Measurements from ENCODE around the gene SPOUT1.
A peak's percentile ranks its signal among the peaks of the same experiment; 100 is the strongest.
"Not testable (repeated sequence)": the region's sequence is repeated elsewhere in the genome, so short reads cannot be mapped to it uniquely, and the experiment has no call there.

Gene SPOUT1

DNA sequence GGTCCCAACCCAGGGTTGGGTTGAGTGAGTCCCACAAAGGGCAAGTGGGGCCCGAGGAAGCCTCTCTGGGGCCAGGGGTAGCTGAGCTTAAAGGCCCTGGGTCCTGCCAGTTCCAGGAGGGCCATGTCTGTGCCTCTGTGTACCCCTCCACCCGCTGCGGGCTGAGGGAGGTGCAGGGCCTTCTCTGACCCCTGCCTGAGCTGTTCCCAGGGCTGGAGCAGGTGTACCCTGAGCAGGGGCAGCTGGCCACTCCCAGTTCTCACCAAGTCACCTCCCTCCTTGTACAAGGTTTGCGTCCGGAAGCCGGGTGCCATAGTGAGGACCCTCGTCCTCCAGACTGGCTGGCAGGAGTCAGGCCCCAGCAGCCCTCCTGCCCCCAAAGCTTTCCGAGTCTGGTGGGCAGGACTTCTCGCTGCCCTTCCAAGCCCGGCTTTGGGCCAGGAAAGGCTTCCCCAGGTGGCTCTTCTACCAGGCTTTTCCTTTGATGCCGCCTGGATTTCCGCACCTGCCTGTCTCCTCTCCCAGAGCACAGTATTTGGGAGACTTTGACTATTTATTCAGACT is 20.5 kb downstream of the SPOUT1 start:
- no peak overlapping the region for H3K27ac Mint-ChIP-seq
- no peak overlapping the region for H3K4me3 Mint-ChIP-seq
- peaks cover 8% of the 10 kb centered on the region for H3K36me3 Mint-ChIP-seq (ENCODE audit: low read depth)
- no peak for DNase-seq (ENCODE audit: low spot score)
- H3K4me1 Mint-ChIP-seq (ENCODE audit: low read depth), result no peaks in the 10 kb centered on the region
- H3K9me3 Mint-ChIP-seq, result no peaks in the 10 kb centered on the region
- H3K27me3 Mint-ChIP-seq (ENCODE audit: low read depth), result no peaks in the 10 kb centered on the region

DNA sequence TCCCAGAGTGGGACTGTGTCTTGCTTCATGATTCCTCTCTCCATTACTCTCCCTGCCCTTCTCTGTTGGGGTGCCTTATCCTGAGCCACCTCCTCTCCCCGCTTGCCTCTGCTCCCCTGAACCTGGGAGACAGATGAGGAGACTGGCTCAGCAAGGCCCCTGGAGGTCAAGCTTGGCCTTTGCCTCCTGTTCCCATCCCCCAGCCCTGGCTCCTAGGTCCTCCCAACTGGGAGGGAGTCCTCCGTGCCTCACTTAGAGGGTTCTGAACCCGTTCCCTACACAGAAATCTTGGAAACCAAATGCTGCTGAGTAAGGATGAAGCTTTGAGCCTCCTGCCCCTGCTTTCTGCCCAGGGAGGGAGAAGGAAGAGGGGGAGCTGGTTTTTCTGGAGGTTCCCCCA is 21.1 kb downstream of the SPOUT1 start:
- no peaks in the 10 kb centered on the region for H3K4me1 Mint-ChIP-seq (ENCODE audit: low read depth)
- H3K4me3 Mint-ChIP-seq, result no peak overlapping the region
- H3K9me3 Mint-ChIP-seq, result no peaks in the 10 kb centered on the region
- H3K27ac Mint-ChIP-seq, result no peak overlapping the region
- H3K36me3 Mint-ChIP-seq (ENCODE audit: low read depth), result peaks cover 8% of the 10 kb centered on the region
- H3K27me3 Mint-ChIP-seq (ENCODE audit: low read depth), result no peaks in the 10 kb centered on the region
- DNase-seq (ENCODE audit: low spot score), result no peak

DNA sequence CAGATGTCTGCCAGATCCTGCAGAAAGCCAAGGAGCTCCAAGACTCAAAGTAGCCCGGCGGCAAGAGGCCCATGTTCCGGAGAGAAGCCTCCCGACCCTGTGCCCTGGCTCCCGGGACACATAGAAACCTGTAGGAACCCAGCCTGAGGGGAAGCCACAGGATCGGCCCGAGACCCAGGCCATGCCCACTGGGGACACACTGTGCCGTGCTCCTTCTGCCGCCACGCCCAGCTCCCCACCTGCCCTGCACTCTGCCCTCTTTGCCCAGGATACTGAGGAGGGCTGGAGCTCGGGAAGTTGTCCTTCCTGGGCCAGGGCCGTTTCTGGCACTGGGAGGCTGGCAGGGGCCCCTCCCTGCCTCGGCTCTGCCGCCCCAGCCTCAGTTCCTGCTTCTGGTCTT is 21.8 kb downstream of the SPOUT1 start:
- no peak for DNase-seq (ENCODE audit: low spot score)
- Mint-ChIP-seq H3K36me3 (ENCODE audit: low read depth) (peaks cover 13% of the 10 kb centered on the region), H3K9me3 (no peaks in the 10 kb centered on the region), H3K4me1 (ENCODE audit: low read depth) (no peaks in the 10 kb centered on the region), H3K4me3 (no peak overlapping the region), H3K27ac (no peak overlapping the region), H3K27me3 (ENCODE audit: low read depth) (no peaks in the 10 kb centered on the region)

DNA sequence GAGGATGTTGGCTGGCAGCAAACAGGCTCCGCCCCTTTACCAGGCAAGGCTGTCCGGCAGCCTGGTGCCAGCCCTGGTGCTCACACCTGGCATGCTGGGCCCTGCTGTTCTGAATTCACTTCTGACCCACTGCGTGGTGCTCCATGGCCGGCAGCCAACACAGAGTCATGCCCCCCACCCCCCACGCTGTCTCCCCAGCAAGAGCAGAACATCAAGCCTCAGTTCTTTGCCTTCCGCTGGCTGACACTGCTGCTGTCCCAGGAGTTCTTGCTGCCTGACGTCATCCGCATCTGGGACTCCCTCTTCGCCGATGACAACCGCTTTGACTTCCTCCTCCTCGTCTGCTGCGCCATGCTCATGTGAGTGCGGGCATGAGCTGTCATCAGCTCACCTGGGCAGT is 23.9 kb downstream of the SPOUT1 start:
- no peak overlapping the region for H3K4me3 Mint-ChIP-seq
- no peaks in the 10 kb centered on the region for H3K4me1 Mint-ChIP-seq (ENCODE audit: low read depth)
- no peak for DNase-seq (ENCODE audit: low spot score)
- H3K27me3 Mint-ChIP-seq (ENCODE audit: low read depth), result no peaks in the 10 kb centered on the region
- H3K36me3 Mint-ChIP-seq (ENCODE audit: low read depth), result peaks cover 27% of the 10 kb centered on the region
- no peak overlapping the region for H3K27ac Mint-ChIP-seq
- no peaks in the 10 kb centered on the region for H3K9me3 Mint-ChIP-seq

DNA sequence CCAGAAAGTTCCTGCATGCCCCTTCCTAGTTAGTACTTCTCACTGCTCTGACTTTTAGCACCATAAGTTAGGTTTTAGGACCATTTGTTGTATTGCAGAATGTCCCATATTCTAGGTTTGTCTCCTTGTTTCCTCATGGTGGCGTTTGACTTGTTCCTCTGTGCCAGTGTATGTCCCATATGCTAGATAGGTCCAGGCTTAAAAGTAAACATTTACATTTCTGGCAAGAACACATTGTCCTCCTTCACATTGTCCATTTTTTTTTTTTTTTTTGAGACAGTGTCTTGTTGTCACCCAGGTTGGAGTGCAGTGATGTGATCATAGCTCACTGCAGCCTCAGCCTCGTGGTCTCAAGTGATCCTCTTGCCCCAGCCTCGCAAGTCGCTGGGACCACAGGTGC is 27.1 kb downstream of the SPOUT1 start:
- Mint-ChIP-seq H3K36me3 (ENCODE audit: low read depth) (peaks cover 35% of the 10 kb centered on the region), H3K9me3 (no peaks in the 10 kb centered on the region), H3K27ac (no peak overlapping the region)

DNA sequence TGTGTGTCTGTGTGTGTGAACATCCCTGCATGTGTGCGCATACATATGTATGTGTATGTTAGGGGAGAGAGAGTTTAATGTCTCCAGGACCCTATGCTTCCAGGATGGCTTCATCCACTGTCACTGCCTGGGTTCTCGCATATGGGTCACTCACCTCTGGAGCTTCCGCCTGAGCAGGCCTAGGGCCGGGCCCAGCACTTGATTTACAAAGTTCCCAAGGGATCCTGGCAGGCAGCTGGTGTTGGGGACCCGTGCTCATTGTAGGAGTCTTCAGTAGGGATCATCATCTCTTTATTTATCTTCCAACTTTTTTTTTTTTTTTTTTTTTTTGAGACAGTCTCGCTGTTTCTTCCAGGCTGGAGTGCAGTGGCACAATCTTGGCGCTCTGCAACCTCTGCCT is 29.5 kb downstream of the SPOUT1 start:
- Mint-ChIP-seq H3K27ac (no peak overlapping the region), H3K36me3 (ENCODE audit: low read depth) (peaks cover 35% of the 10 kb centered on the region), H3K4me3 (no peak overlapping the region), H3K4me1 (ENCODE audit: low read depth) (peaks cover 1% of the 10 kb centered on the region), H3K27me3 (ENCODE audit: low read depth) (no peaks in the 10 kb centered on the region), H3K9me3 (no peaks in the 10 kb centered on the region)
- DNase-seq (ENCODE audit: low spot score), result no peak

More for the DNA sequence above, 27.1 kb downstream of the SPOUT1 start:
- Mint-ChIP-seq H3K4me1 (ENCODE audit: low read depth) (peaks cover 1% of the 10 kb centered on the region), H3K27me3 (ENCODE audit: low read depth) (no peaks in the 10 kb centered on the region), H3K4me3 (no peak overlapping the region)
- no peak for DNase-seq (ENCODE audit: low spot score)

DNA sequence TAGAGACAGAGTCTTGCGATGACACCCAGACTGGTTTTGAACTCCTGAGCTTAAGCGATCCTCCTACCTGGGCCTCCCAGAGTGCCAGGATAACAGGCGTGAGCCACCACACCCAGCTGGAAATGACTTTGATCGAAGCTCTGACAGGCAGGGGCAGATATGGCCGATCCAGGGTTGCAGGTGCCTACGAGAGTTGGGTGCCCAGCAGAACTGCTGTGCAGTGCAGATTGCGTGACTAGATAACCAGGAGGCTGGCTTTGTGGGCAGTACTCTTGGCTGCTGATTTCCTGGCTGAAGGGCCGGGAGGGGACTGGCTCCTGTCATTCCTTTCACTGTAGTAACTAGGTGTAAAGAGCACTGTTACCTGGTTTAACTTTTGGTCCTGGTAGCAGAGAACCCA is 30.7 kb downstream of the SPOUT1 start:
- no peak overlapping the region for H3K27ac Mint-ChIP-seq
- H3K4me3 Mint-ChIP-seq, result no peak overlapping the region
- H3K27me3 Mint-ChIP-seq (ENCODE audit: low read depth), result no peaks in the 10 kb centered on the region
- no peaks in the 10 kb centered on the region for H3K9me3 Mint-ChIP-seq
- peaks cover 35% of the 10 kb centered on the region for H3K36me3 Mint-ChIP-seq (ENCODE audit: low read depth)
- peaks cover 1% of the 10 kb centered on the region for H3K4me1 Mint-ChIP-seq (ENCODE audit: low read depth)
- DNase-seq (ENCODE audit: low spot score), result no peak

DNA sequence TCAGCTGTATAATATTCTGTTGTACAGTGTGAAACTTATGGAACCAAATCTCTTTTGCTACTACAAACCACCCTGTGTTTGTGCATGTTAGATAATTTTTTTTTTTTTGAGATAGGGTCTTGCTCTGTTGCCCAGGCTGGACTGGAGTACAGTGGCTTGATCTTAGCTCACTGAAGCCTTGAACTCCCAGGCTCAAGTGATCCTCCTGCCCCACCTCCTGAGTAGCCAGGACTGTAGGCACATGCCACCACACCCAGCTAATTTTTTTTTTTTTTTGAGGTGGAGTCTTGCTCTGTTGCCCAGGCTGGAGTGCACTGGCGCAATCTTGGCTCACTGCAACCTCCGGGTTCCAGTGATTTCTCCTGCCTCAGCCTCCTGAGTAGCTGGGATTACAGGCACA is 34.6 kb downstream of the SPOUT1 start:
- not testable (repeated sequence) for H3K9me3 Mint-ChIP-seq; H3K4me3 Mint-ChIP-seq; H3K27ac Mint-ChIP-seq; DNase-seq (ENCODE audit: low spot score); H3K27me3 Mint-ChIP-seq (ENCODE audit: low read depth); H3K4me1 Mint-ChIP-seq (ENCODE audit: low read depth)
- peaks cover 32% of the 10 kb centered on the region for H3K36me3 Mint-ChIP-seq (ENCODE audit: low read depth)

DNA sequence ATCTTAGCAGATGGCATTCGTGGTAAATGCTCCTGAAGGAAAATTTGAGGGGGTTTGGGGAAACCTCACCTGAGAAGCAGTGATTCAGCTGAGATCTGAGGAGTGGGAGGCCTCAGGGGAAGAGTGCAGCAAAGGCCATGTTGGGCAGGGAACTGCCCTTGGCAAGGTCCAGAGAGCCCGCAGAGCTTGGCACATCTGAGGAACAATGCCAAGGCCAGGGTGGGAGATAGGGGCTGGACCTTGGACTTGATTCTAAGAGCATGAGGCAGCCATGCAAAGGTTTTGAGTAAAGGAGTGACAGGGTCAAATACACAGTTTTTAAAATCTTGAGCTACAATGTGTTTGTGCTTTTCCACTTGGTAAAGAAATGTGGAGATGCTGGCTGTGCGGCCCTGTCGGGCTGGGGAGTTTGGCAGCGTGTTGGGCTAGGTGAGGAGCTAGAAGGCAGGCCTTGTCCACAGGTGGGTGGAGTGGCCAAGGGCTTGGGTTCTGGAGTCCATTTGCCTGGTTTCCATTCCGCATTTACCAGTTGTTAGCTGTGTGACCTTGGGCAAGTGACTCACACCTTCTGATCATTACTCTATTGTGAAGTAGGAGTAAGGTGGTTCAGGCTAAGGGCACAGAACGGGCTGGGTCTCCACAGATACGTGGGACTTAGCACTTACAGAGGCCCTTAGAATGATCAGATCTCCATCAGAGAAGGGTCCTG is 36.5 kb downstream of the SPOUT1 start:
- DNase-seq (ENCODE audit: low spot score), result no peak
- Mint-ChIP-seq H3K4me1 (ENCODE audit: low read depth) (peaks cover 7% of the 10 kb centered on the region), H3K9me3 (no peaks in the 10 kb centered on the region), H3K27me3 (ENCODE audit: low read depth) (no peaks in the 10 kb centered on the region), H3K36me3 (ENCODE audit: low read depth) (peaks cover 25% of the 10 kb centered on the region), H3K27ac (peak overlapping the region; percentile 31), H3K4me3 (no peak overlapping the region)

DNA sequence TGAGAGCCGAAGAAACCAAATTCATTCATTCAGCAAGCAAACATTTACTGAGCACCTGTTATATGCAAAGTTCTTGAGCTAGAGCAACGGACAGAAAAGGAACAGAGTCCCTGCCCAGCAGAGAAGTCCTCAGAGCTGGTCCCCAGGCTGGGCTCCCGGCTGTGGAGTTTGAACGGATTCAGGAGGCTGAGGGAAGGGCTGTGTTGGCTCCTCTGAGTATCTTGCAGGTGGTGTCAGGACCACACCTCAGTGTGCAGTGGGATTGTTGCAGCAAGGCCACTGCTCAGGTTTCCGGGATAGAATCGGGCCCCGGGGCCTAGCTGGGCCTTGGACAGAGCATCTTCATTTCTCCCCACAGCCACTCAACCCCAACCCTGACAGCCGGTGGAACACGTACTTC is 37.5 kb downstream of the SPOUT1 start:
- H3K9me3 Mint-ChIP-seq, result no peaks in the 10 kb centered on the region
- H3K27me3 Mint-ChIP-seq (ENCODE audit: low read depth), result no peaks in the 10 kb centered on the region
- peaks cover 11% of the 10 kb centered on the region for H3K4me1 Mint-ChIP-seq (ENCODE audit: low read depth)
- H3K27ac Mint-ChIP-seq, result no peak overlapping the region
- peaks cover 21% of the 10 kb centered on the region for H3K36me3 Mint-ChIP-seq (ENCODE audit: low read depth)
- DNase-seq (ENCODE audit: low spot score), result no peak
- no peak overlapping the region for H3K4me3 Mint-ChIP-seq

DNA sequence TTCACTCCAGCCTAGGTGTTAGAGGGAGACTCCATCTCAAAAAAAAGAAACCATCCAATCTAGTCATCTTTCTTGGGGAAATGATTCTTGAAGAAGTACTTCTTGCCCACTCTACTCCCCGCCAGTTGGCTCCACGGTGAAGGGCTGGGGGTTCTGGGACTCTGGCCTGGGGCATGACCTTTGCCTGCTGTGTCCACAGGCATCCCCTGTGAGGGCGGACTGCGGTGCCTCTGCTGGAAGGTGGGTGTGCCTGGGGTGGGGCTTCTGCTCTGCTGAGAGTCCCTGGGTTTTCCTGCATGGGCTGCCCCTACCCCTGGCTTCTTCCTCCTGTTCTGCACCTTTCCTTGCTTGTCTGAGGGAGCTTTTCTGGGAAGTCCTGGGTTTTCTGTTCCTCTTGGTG is 39.1 kb downstream of the SPOUT1 start:
- H3K4me3 Mint-ChIP-seq, result no peak overlapping the region
- H3K9me3 Mint-ChIP-seq, result no peaks in the 10 kb centered on the region
- no peak for DNase-seq (ENCODE audit: low spot score)
- no peaks in the 10 kb centered on the region for H3K27me3 Mint-ChIP-seq (ENCODE audit: low read depth)
- peaks cover 14% of the 10 kb centered on the region for H3K4me1 Mint-ChIP-seq (ENCODE audit: low read depth)
- no peak overlapping the region for H3K27ac Mint-ChIP-seq
- peaks cover 19% of the 10 kb centered on the region for H3K36me3 Mint-ChIP-seq (ENCODE audit: low read depth)

DNA sequence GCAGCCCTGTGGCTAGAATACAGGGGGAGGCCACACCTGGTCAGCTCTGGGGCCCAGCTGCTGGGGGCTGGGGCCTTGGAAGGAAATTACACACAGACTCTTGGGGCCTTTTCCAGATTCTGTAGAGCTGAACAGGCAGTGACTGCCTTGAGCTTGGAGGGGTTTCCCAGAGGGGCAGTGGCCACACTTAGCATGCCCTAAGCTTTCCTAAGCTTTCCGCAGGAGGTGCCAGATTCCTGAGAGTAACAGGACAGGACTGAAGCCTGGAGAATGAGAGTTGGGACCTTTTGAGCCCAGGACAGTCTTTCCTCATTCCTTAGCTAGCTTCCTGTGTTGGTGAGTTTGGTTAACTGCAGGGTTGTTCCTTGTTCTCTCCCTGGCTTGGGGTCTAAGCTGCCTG is 41.1 kb downstream of the SPOUT1 start:
- peak overlapping the region; percentile 97 for H3K4me3 Mint-ChIP-seq
- DNase-seq (ENCODE audit: low spot score), result no peak
- no peaks in the 10 kb centered on the region for H3K27me3 Mint-ChIP-seq (ENCODE audit: low read depth)
- peaks cover 14% of the 10 kb centered on the region for H3K4me1 Mint-ChIP-seq (ENCODE audit: low read depth)
- H3K36me3 Mint-ChIP-seq (ENCODE audit: low read depth), result peaks cover 16% of the 10 kb centered on the region
- peak overlapping the region; percentile 52 for H3K27ac Mint-ChIP-seq
- no peaks in the 10 kb centered on the region for H3K9me3 Mint-ChIP-seq

DNA sequence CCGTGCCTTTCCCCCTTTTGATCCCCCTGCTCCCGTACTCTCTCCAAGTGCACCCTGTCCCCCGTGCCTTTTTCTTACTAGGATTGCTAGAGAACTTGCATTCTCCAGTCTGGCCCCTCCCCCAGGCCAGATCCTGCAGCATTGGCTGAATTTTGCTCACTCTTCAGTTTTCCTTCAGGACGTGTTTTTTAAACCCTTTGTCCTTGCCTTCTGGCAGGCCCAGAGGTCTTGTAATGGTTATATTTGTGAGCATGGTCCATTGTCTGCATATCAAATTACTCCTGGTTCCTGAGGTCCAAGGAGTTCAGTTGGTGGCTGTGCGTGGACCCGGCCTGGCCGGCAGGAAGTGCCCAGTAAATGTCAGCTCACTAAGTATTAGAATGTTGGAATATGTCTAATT is 41.9 kb downstream of the SPOUT1 start:
- H3K9me3 Mint-ChIP-seq, result no peaks in the 10 kb centered on the region
- H3K36me3 Mint-ChIP-seq (ENCODE audit: low read depth), result peaks cover 9% of the 10 kb centered on the region
- peaks cover 14% of the 10 kb centered on the region for H3K4me1 Mint-ChIP-seq (ENCODE audit: low read depth)
- no peaks in the 10 kb centered on the region for H3K27me3 Mint-ChIP-seq (ENCODE audit: low read depth)
- peak overlapping the region; percentile 97 for H3K4me3 Mint-ChIP-seq
- no peak for DNase-seq (ENCODE audit: low spot score)
- H3K27ac Mint-ChIP-seq, result peak overlapping the region; percentile 93

DNA sequence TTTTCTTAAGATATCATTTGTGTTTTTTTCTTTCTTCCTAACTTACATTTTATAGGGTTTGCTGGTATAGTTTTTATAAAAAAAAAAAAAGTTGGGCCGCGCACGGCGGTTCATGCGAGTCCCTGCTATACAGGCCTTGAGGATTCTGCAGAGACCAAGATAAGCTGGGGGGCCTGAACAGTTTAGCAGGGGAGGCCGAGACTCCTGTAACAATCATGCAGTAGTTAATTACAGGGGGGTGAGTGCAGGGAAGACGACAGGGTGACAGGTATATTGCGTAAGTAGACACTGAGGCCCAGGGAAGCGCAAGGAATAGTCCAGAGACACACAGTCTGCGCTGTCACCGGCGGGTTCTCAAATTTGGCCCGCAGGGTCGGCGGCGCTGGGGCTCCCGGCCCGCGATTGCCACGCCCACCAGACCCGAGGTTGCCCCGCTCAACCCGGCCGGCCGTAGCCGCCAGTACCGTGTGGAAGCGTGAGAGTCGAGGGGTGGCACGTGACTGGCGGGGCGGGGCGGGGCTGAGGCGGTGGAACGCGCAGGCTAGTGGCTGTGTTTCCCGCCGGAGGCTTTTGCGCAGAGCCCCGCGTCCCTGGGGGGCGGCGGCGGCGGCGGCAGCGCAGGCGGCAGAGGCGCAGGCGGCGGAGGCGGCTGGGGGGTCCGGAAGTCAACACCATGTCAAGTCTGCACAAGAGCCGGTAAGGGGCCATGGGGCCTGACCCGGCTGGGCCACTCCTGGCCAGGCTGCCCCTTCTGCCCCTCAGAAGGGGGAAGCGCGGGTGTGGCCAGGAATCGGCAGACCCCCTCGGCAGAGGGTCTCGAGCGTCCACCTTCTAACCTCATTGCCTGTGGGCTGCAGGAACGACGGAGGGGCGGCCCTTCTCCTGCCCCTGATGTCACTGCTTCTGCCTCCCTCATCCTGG is 42.7 kb downstream of the SPOUT1 start, which contains the start of gene TBC1D13:
TBC1D13 (plus strand) TSS at position 573 of the 921 bp plus-strand sequence; CDS start at position 674, 101 bp downstream.
- Mint-ChIP-seq H3K27ac (peak within 1 kb of the TSS; percentile 93), H3K4me1 (ENCODE audit: low read depth) (peaks cover 14% of the 10 kb centered on the region), H3K9me3 (no peaks in the 10 kb centered on the region), H3K27me3 (ENCODE audit: low read depth) (no peaks in the 10 kb centered on the region), H3K4me3 (peak within 1 kb of the TSS; percentile 97), H3K36me3 (ENCODE audit: low read depth) (peaks cover 3% of the 10 kb centered on the region)
- peak; percentile 86 for DNase-seq (ENCODE audit: low spot score)

All from T-helper 2 cell treated with Interferon-gamma antibody and Interleukin-4, amounts not matched to agents 5 μg/mL and 100 μg/mL, for 36 hours (primary cell).